Measurements from ENCODE around the gene HOXA11. TPM values are rescaled to one million over a fixed set of nuclear protein-coding genes. Genes with fewer than 3 reads are reported as not detected.

HOXA11 gene
- total and polyA plus RNA-seq, 10 of the 15 experiments (the other 5 are each of a cell fraction or from before 2014, with no cell fraction given) = not detected

DNA sequence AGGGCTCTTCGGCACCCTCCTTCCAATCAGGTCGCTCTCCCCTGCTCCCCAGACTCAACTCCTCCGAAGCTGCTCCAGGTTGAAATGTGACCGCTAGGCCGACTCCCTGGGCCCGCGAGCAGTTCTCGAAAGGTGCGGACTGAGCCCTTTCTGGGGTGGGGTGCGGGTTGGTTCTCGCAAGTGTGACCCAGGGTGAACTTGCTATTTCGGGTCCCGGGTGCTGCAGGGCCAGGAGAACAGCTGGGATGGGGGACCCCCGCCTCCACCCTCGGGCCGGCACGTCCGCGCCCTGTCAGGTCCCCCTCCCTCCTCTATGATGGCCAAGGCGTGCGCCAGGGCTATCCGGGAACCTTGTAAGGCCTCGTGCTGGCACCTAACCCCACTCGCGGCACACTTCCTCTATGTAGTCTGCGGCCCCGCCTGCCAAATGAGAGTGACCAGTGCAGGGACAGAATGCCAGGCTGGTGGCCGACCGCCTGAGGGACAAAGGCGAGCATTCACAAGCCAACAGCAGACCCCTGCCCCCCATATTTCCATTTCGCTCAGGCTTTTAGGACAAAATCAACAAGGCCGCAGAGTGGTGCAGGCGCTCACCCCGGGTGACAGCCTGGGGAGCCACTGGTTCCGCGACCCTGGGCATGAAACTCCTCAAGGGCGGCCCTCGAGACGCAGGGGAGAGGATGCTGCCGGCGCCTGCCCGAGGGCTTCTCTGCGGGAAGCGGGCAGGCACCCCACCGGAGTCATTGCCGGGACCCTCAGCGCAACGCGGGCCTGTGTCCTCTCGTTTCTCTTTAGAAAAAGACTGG is 28.6 kb upstream of the HOXA11 start:
- H2AFZ ChIP-seq (ENCODE audit: control insufficient read depth, low read depth, low read length) = no peak overlapping the region
- H4K20me1 ChIP-seq (ENCODE audit: control insufficient read depth, insufficient read depth) = no peaks in the 10 kb centered on the region; the same call in 1 of the 2 replicates
- H3K4me1 ChIP-seq (ENCODE audit: control insufficient read depth, insufficient read depth, low read length) = no peaks in the 10 kb centered on the region
- no peak overlapping the region for H3K9ac ChIP-seq (ENCODE audit: control insufficient read depth, insufficient read depth, low read length)
- in situ Hi-C loops (cut with MboI) (no loop called here), intact Hi-C loops (cut with micrococcal nuclease; ENCODE audit: unreplicated experiment) (loop anchor here (5.0 kb wide), 1 partner anchor 364 kb away; no protein-coding TSS in a partner anchor)
- WGBS (ENCODE audit: insufficient coverage, insufficient replicate concordance, low lambda C conversion rate, missing lambda C conversion rate) = 46% methylated on average over 50 of the region's 50 CpGs
- no peak overlapping the region for H3K27ac ChIP-seq (ENCODE audit: control insufficient read depth, insufficient read depth)
- ChIA-PET CTCF (no interaction called here), RAD21 (ENCODE audit: unreplicated experiment) (no interaction called here), POLR2A (no interaction called here), SMC1A (ENCODE audit: uncharacterized antibody, unreplicated experiment) (no interaction called here)
- no peaks in the 10 kb centered on the region for H3K36me3 ChIP-seq (ENCODE audit: control insufficient read depth in 2 of 2, insufficient read depth in 2 of 2, low read length in 1 of 2)
- ATAC-seq = no peak
- peaks cover 1 to 11% of the 10 kb centered on the region in 2 experiments for H3K27me3 ChIP-seq (replicated peaks in 1 of 2; ENCODE audit: control insufficient read depth in 2 of 2, insufficient read depth in 2 of 2, low read length in 1 of 2)
- no peak for FAIRE-seq
- no peak for TF ChIP-seq ZNF207 (IDR thresholded peaks at IDR 0.05; ENCODE audit: borderline replicate concordance)
- no peak for TF ChIP-seq MTA3 (IDR thresholded peaks at IDR 0.05; ENCODE audit: borderline replicate concordance, low read length)
- TF ChIP-seq, protein P1, sequence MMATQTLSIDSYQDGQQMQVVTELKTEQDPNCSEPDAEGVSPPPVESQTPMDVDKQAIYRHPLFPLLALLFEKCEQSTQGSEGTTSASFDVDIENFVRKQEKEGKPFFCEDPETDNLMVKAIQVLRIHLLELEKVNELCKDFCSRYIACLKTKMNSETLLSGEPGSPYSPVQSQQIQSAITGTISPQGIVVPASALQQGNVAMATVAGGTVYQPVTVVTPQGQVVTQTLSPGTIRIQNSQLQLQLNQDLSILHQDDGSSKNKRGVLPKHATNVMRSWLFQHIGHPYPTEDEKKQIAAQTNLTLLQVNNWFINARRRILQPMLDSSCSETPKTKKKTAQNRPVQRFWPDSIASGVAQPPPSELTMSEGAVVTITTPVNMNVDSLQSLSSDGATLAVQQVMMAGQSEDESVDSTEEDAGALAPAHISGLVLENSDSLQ (IDR thresholded peaks at IDR 0.05) = no peak
- TF ChIP-seq SMAD5 (IDR thresholded peaks at IDR 0.05; ENCODE audit: low read depth) = no peak
- TF ChIP-seq MYC (IDR thresholded peaks at IDR 0.05; ENCODE audit: insufficient read depth, insufficient read length, insufficient replicate concordance, low read length, severe bottlenecking) = no peak
- no peak for TF ChIP-seq KAT2A (conservative IDR thresholded peaks at IDR 0.05; ENCODE audit: control insufficient read depth, low read depth, low read length)
- TF ChIP-seq, protein P2, sequence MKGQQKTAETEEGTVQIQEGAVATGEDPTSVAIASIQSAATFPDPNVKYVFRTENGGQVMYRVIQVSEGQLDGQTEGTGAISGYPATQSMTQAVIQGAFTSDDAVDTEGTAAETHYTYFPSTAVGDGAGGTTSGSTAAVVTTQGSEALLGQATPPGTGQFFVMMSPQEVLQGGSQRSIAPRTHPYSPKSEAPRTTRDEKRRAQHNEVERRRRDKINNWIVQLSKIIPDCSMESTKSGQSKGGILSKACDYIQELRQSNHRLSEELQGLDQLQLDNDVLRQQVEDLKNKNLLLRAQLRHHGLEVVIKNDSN (IDR thresholded peaks at IDR 0.05; ENCODE audit: borderline replicate concordance, extremely low read length, insufficient read depth, low read depth, low read length) = no peak
- no peak for TF ChIP-seq NR2C2 (IDR thresholded peaks at IDR 0.05; ENCODE audit: borderline replicate concordance, control insufficient read depth, insufficient read length, low read depth)
- no peak for TF ChIP-seq ZNF24 (IDR thresholded peaks at IDR 0.05)
- TF ChIP-seq, protein P3, sequence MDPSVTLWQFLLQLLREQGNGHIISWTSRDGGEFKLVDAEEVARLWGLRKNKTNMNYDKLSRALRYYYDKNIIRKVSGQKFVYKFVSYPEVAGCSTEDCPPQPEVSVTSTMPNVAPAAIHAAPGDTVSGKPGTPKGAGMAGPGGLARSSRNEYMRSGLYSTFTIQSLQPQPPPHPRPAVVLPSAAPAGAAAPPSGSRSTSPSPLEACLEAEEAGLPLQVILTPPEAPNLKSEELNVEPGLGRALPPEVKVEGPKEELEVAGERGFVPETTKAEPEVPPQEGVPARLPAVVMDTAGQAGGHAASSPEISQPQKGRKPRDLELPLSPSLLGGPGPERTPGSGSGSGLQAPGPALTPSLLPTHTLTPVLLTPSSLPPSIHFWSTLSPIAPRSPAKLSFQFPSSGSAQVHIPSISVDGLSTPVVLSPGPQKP (IDR thresholded peaks at IDR 0.05; ENCODE audit: low read depth, low read length) = no peak
- TF ChIP-seq NBN (IDR thresholded peaks at IDR 0.05) = no peak
- H3K4me2 ChIP-seq (ENCODE audit: control insufficient read depth, insufficient read depth) = no peak overlapping the region
- BruUV-seq (replicated peaks) = no TSS peak
- no peaks in the 10 kb centered on the region for H3K79me2 ChIP-seq (ENCODE audit: control insufficient read depth, insufficient read depth, low read length)
- H3K4me3 ChIP-seq = no peak overlapping the region
- H3K9me3 ChIP-seq (replicated peaks; ENCODE audit: control insufficient read depth, insufficient read depth, low read length) = no peaks in the 10 kb centered on the region
- no peak for DNase-seq (ENCODE audit: low read depth, low spot score)
